GM12873 (cell line): Measurements from ENCODE around the gene GNAQ.

Experiments used
- CTCF ChIP-seq: IDR thresholded peaks from 2 replicates; pipeline ENCODE4 v1.5.1; 2012; ENCODE audit warnings: low read depth, mild to moderate bottlenecking, moderate library complexity, low read length, control low read depth; ENCODE audit not compliant: insufficient read depth; ENCODE audit errors: missing control alignments

GNAQ gene

GRCh38 chr9:77707383-77708063 lies 324.1 kb downstream of the GNAQ start:
- no peak for TF ChIP-seq CTCF

- TF ChIP-seq CTCF: no peak
Measured at GRCh38 chr9:77705636-77706035, 326.0 kb downstream of the GNAQ start.

GRCh38 chr9:77697238-77697984 lies 334.2 kb downstream of the GNAQ start:
- TF ChIP-seq CTCF: no peak

DNA sequence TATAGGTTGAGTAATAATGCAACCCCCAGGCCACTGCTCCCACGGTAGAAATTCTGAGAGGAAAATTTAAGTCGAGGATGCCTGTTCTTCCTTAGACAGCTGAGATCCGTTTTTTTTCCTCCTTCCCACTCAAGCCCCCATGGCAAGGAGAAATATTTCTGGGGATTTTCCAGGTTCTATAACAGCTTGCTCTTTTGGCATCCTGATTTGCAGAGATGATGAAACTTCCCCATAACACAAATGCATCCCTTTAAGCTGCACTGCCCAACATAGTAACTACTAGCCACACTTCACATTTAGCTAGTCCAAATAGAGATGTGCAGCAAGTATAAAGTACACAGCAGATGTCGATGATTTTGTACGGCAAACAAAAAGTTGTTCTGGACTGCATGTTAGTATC lies 351.0 kb downstream of the GNAQ start:
- no peak for TF ChIP-seq CTCF

DNA sequence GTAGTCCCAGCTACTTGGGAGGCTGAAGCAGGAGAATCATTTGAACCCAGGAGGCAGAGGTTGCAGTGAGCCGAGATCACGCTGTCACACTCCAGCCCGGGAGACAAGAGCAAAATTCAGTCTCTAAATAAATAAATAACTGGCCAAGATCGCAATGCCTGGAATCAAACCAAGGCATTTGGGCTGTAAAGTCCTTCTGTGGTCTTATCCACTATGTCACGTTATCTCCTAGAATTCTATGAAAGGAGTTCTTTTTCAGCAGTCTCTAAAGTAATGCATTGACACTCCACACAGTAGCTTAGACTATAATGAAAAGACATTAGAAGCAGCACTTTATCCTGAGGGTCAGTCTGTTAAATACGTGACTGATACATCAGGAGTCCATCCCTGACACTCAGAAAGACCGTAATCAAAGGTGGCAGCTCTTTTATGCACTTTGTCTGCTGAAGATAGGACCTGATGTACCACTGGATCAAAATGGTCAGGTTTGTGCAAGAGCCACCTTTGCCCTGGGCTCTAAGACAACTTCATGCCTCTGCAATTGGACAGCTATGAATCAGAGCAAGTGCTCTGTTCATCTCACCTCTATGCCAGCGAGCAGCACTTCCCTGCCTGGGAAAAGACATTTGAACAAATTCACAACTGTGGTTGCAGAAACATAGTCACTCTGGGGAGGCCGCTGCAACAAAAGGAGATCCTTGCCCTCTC lies 351.8 kb downstream of the GNAQ start:
- TF ChIP-seq CTCF: no peak

GRCh38 chr9:77679088-77679487 lies 352.5 kb downstream of the GNAQ start:
- no peak for TF ChIP-seq CTCF

- TF ChIP-seq CTCF: no peak
Measured at GRCh38 chr9:77677957-77678535, 353.6 kb downstream of the GNAQ start.
